ENCODE measurements around the gene LYPD6. TPM values are rescaled to one million over a fixed set of nuclear protein-coding genes. Genes with fewer than 3 reads are reported as not detected.

Gene LYPD6
- total RNA-seq, 4 donors from 2014 or later: 0.85 to 2.1 (median 1.6) TPM; not detected in 1

- H3K27me3 ChIP-seq: no peaks in the 10 kb centered on the region
- no peak for TF ChIP-seq CTCF (IDR thresholded peaks at IDR 0.05)
- no peaks in the 10 kb centered on the region for H3K36me3 ChIP-seq
- no peaks in the 10 kb centered on the region for H3K9me3 ChIP-seq
- DNase-seq: no peak
- no peak overlapping the region for H3K4me3 ChIP-seq
- peaks cover 0 to 5% (median 0%) of the 10 kb centered on the region in 4 donors for H3K4me1 ChIP-seq
- H3K27ac ChIP-seq: no peak overlapping the region
Observed at GRCh38 chr2:149363958-149364357, 33.6 kb downstream of the LYPD6 start.

- no peak for TF ChIP-seq CTCF (IDR thresholded peaks at IDR 0.05)
- no peak for TF ChIP-seq POLR2A (IDR thresholded peaks at IDR 0.05)
- Histone ChIP-seq H3K27me3 (no peaks in the 10 kb centered on the region), H3K4me1 (peaks cover 0 to 2% (median 0%) of the 10 kb centered on the region in 4 donors), H3K27ac (no peak overlapping the region), H3K36me3 (no peaks in the 10 kb centered on the region), H3K9me3 (no peaks in the 10 kb centered on the region), H3K4me3 (no peak overlapping the region)
- no peak for DNase-seq
Observed at GRCh38 chr2:149364839-149365238, 34.5 kb downstream of the LYPD6 start.

GRCh38 chr2:149365931-149366583 is 35.7 kb downstream of the LYPD6 start:
- Histone ChIP-seq H3K36me3 (no peaks in the 10 kb centered on the region), H3K27ac (no peak overlapping the region), H3K9me3 (no peaks in the 10 kb centered on the region), H3K4me1 (no peaks in the 10 kb centered on the region), H3K4me3 (no peak overlapping the region), H3K27me3 (no peaks in the 10 kb centered on the region)
- DNase-seq: no peak
- TF ChIP-seq POLR2A (IDR thresholded peaks at IDR 0.05): no peak
- no peak for TF ChIP-seq CTCF (IDR thresholded peaks at IDR 0.05)

- DNase-seq: no peak
- H3K27me3 ChIP-seq: no peaks in the 10 kb centered on the region
- TF ChIP-seq CTCF (IDR thresholded peaks at IDR 0.05): no peak
- no peak for TF ChIP-seq POLR2A (IDR thresholded peaks at IDR 0.05)
- H3K36me3 ChIP-seq: no peaks in the 10 kb centered on the region
- H3K27ac ChIP-seq: no peak overlapping the region
- H3K9me3 ChIP-seq: no peaks in the 10 kb centered on the region
- no peak overlapping the region for H3K4me3 ChIP-seq
- H3K4me1 ChIP-seq: no peaks in the 10 kb centered on the region
Observed at GRCh38 chr2:149370061-149370775, 39.8 kb downstream of the LYPD6 start.

- Histone ChIP-seq H3K27me3 (no peaks in the 10 kb centered on the region), H3K4me3 (no peak overlapping the region), H3K36me3 (no peaks in the 10 kb centered on the region), H3K4me1 (no peaks in the 10 kb centered on the region), H3K27ac (no peak overlapping the region), H3K9me3 (no peaks in the 10 kb centered on the region)
- no peak for DNase-seq
- TF ChIP-seq CTCF (IDR thresholded peaks at IDR 0.05) (no peak), POLR2A (IDR thresholded peaks at IDR 0.05) (no peak)
Observed at GRCh38 chr2:149371476-149371875, 41.1 kb downstream of the LYPD6 start.

Data from Peyer's patch (tissue), 4 donors.